Kidney tubule cell (primary cell): Measurements from ENCODE around the gene PLCL2.
"Not testable (repeated sequence)": the region's sequence is repeated elsewhere in the genome, so short reads cannot be mapped to it uniquely, and the experiment has no call there.

ENCODE experiments used
- DNase-seq: peaks from one replicate; pipeline ENCODE4 v3.0.0-alpha.2; 2018; ENCODE audit warnings: low spot score

Gene PLCL2

GRCh38 chr3:16961621-16962205 lies 77.0 kb downstream of the PLCL2 start:
- no peak for DNase-seq

- no peak for DNase-seq
These were observed 90.3 kb downstream of the PLCL2 start for GRCh38 chr3:16975083-16975482.

- DNase-seq, result no peak
These were observed 93.6 kb downstream of the PLCL2 start for GRCh38 chr3:16978234-16978920.

GRCh38 chr3:16978921-16979271 lies 94.1 kb downstream of the PLCL2 start:
- DNase-seq, result no peak

- DNase-seq, result not testable (repeated sequence)
These were observed 95.2 kb downstream of the PLCL2 start for GRCh38 chr3:16979769-16980515.

GRCh38 chr3:16980526-16980925 lies 95.8 kb downstream of the PLCL2 start:
- DNase-seq, result not testable (repeated sequence)

GRCh38 chr3:16982460-16982859 lies 97.7 kb downstream of the PLCL2 start:
- DNase-seq, result no peak

- DNase-seq, result no peak
These were observed 100.9 kb downstream of the PLCL2 start for GRCh38 chr3:16985608-16986007.

- DNase-seq, result no peak
These were observed 102.4 kb downstream of the PLCL2 start for GRCh38 chr3:16987141-16987540.

- no peak for DNase-seq
These were observed 105.4 kb downstream of the PLCL2 start for GRCh38 chr3:16990163-16990562.

GRCh38 chr3:16992198-16992597 lies 107.4 kb downstream of the PLCL2 start:
- no peak for DNase-seq

GRCh38 chr3:16993227-16993626 lies 108.5 kb downstream of the PLCL2 start:
- peak; percentile 16 for DNase-seq

- no peak for DNase-seq
These were observed 110.2 kb downstream of the PLCL2 start for GRCh38 chr3:16994854-16995525.

- DNase-seq, result no peak
These were observed 110.8 kb downstream of the PLCL2 start for GRCh38 chr3:16995601-16996000.

GRCh38 chr3:16998236-16998923 lies 113.6 kb downstream of the PLCL2 start:
- DNase-seq, result no peak

- DNase-seq, result no peak
These were observed 114.4 kb downstream of the PLCL2 start for GRCh38 chr3:16999161-16999560.

GRCh38 chr3:16999871-17000270 lies 115.1 kb downstream of the PLCL2 start:
- no peak for DNase-seq

GRCh38 chr3:17003457-17003856 lies 118.7 kb downstream of the PLCL2 start:
- no peak for DNase-seq

- no peak for DNase-seq
These were observed 121.5 kb downstream of the PLCL2 start for GRCh38 chr3:17006132-17006852.

GRCh38 chr3:17007284-17007683 lies 122.5 kb downstream of the PLCL2 start:
- no peak for DNase-seq

GRCh38 chr3:17009826-17010225 lies 125.1 kb downstream of the PLCL2 start:
- no peak for DNase-seq
